Stimulated activated CD4-positive, alpha-beta T cell treated with anti-CD3 and anti-CD28 coated beads, Interleukin-15, amount 100 ng/mL, for 1 hour (primary cell): Measurements from ENCODE around the gene NSMCE4A.
"Not testable (repeated sequence)": the region's sequence is repeated elsewhere in the genome, so short reads cannot be mapped to it uniquely, and the experiment has no call there.

Source experiments
- DNase-seq, 2 donors: peaks; one replicate each; pipeline ENCODE4 v3.0.0-alpha.2; 2020; ENCODE audit warnings: low read depth in 1 of 2, low spot score in 1 of 2

NSMCE4A gene

GRCh38 chr10:121974535-121975294, at the start of gene NSMCE4A:
Gene NSMCE4A (minus strand): TSS chr10:121975217. CDS start chr10:121975165, 52 bp downstream.
- peak; percentile 48 to 69 for DNase-seq

GRCh38 chr10:122023257-122023656, 48.2 kb upstream of the NSMCE4A start:
- not testable (repeated sequence) for DNase-seq

GRCh38 chr10:122022276-122022675, 47.3 kb upstream of the NSMCE4A start:
- no peak for DNase-seq

DNA sequence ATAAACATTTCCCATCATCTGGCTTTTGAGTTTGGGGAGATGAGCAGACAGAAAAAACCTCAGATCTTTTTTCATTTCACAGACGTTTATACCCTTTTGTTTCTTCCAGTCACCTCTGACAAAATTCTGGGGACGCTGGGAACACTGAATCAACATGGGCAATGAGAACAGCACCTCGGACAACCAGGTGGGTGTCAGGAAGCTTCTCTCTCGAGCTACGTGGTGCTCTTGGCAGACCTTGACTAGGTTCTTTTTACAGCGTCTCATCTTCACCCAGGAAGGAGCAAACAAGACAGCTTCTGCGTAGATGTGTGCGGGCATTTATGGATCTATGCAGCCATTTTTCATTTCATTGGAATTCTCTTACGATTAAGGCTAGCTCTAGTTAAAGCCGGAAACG, 46.8 kb upstream of the NSMCE4A start:
- DNase-seq, result no peak

DNA sequence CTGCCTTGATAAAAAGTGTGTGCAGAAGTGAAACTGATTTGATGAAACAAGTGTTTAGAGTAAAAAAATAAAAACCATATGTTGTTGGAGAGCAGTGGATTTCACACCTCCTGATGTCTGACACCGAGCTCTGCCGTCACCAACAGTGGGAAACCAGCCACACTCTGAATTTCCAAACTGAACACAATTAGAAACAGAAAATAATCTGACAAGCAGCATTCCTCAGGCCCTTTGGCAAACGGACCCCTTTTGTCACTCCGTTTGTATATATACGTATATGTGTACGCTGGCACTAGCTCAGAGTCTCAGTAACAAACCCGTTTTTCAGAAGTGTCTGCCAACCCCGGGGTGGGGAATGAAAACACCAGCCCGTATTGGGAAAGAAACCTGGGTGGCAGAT, 46.4 kb upstream of the NSMCE4A start:
- no peak for DNase-seq

DNA sequence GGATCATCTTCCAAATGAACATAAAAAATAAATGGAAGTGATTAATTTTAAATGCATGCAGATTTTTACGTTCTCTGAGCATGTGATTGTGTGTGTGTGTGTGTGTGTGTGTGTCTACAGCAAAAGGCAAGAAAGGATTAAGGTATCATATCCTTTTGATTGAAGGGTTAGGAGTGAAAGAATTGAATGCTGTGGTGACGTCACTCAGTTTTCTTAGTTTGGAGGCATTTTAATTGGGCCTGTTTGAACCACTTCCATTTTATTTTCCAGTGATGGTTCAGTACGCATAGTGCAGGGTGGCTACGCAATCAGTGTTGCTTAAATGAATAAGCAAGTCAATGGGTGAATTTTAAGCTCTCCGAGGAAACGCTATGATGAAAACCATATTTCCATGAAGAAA, 45.2 kb upstream of the NSMCE4A start:
- DNase-seq, result no peak

GRCh38 chr10:122019414-122019975, 44.5 kb upstream of the NSMCE4A start:
- DNase-seq, result no peak

DNA sequence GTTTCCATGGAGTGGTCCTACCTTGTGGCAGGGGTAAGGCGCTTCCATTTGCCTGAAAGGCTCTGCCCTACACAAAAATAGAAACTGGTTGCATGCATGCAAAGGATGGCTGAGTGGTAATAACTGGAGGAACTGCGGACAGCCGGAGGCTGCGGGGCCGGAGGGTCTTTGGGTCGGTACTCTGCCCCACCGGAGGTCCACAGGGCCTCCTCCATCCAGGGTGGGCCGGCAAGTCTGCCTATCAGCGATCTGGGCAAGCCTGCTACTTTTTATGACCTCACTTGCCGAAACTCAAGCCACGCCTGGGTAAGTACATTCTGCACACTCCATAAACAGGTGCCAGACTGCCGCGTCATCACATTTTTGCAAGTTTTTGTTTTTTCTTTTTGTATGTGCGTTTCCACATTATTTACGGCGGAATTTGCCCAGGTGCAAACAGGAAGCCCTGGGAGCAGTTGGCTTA, 44.0 kb upstream of the NSMCE4A start:
- DNase-seq, result no peak

DNA sequence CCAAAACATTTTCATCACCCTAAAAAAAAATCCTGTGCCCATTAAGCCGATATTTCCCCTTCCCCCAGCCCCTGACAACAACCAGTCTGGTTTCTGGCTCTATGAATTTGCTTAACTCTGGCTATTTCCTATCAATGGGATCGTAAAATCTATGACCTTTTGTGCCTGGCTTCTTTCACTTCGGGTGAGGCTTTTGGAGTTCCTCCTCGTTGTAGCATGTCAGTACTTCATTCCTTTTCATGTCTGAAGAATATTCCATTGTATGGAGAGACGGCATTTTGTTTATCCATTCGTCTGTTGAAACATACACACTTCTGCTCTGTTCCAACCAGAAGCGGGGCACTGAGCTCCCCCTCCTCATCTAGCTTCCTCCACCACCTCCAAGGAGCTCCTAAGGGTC, 43.5 kb upstream of the NSMCE4A start:
- no peak for DNase-seq

DNA sequence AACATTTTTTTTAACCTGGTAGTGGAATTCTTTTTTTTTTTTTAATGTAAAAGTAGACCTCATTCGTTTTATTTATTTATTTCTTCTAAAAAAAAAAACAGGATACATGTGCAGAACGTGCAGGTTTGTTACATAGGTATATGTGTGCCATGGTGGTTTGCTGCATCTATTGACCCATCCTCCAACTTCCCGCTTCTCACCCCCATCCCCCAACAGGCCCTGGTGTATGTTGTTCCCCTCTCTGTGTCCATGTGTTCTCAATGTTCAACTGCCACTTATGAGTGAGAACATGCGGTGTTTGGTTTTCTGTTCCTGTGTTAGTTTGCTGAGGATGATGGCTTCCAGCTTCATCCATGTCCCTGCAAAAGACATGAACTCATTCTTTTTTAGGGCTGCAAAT, 42.9 kb upstream of the NSMCE4A start:
- not testable (repeated sequence) for DNase-seq

- no peak for DNase-seq
Measured at GRCh38 chr10:122014652-122015248, 39.7 kb upstream of the NSMCE4A start.

DNA sequence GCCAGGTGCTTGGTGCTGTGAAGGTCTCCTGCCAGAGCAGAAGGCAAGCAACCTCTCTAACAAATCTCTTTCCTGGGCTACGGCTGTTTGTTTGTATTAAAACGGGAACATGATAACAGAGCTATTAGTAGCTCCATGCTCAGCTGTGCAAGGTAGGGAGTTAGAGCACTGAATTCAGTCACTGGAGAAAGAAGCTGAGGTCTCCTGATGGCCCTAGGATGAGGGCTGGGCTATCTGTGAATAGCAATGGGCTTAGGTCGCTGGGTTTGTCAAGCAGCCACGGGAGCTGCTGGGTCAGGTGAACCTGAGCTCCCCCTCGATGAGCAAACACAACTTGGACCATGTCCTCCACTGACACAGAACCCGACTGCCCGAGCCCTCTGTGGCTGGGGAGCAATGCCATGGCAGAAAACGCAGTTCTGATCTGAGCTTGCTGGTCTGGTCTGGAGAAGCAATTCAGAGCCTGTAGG, 38.3 kb upstream of the NSMCE4A start:
- no peak for DNase-seq

GRCh38 chr10:122012731-122013130, 37.7 kb upstream of the NSMCE4A start:
- DNase-seq, result no peak

DNA sequence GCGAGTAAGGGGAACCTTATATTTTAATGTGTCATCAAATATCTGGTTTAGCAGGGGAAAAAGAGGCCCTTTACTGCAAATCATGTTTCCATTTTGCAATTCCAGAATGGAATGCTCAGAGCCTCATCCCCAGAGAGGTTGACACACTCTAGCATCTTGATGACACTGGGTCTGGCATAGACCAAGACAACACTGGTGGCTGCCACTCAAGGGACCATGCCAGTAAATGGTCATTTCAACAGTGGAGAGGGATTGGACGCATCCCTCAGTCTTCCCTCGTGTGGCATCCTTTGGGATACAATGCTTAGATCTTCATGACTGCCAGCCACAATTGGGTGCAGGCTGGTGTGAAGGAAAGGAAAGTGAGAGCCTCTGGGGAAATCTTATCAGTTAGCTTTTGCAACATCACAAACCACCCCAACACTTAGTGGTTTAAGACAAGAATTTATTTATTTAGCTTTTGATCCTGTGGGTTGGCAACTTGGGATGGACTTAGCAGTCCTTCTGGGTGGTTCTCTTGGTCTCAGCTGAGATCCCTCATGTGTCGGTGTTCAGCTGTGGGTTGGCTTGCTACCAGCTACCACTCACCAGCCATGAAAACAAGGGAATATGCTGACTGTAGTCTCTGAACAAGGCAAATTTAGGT, 35.5 kb upstream of the NSMCE4A start:
- no peak for DNase-seq

- DNase-seq, result no peak
Measured at GRCh38 chr10:122007415-122007814, 32.4 kb upstream of the NSMCE4A start.

GRCh38 chr10:122001698-122002097, 26.7 kb upstream of the NSMCE4A start:
- no peak for DNase-seq

- no peak for DNase-seq
Measured at GRCh38 chr10:121999301-121999700, 24.3 kb upstream of the NSMCE4A start.

GRCh38 chr10:121998462-121998861, 23.4 kb upstream of the NSMCE4A start:
- DNase-seq, result no peak

GRCh38 chr10:121994429-121994941, 19.5 kb upstream of the NSMCE4A start:
- DNase-seq, result no peak

- DNase-seq, result not testable (repeated sequence)
Measured at GRCh38 chr10:121991727-121992126, 16.7 kb upstream of the NSMCE4A start.

DNA sequence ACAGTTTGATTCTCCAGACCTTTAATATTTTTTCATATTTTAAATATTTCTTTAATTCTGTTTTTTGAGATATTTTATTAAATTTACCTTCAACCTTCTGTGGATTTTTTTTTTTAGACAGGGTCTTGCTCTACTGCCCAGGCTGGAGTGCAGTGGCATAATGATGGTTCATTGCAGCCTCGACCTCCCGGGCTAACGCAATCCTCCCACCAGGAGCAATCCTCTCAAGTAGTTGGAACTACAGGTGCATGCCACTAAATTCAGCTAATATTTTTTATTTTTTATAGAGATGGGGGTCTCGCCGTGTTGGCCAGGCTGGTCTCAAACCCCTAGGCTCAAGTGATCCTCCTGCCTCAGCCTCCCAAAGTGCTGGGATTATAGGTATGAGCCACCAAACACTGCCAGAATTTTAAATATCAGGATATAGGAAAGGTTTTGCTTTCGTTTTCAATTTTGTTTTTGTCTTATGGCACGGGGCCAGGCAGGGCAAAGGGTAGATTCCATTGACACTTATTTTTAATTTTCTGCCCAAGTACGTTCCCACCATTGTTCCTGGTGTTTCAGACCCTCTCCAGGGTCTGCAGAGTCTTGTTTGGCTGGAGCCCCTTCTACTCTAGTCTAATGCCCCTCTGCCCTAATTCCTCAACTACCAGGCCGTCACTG, 15.1 kb upstream of the NSMCE4A start:
- no peak for DNase-seq
